ENCODE results near the gene SETX. TPM values are rescaled to one million over a fixed set of nuclear protein-coding genes. Genes with fewer than 3 reads are reported as not detected.

SETX gene
- total and polyA plus RNA-seq, 7 donors = 8.8 to 58.2 (median 45.5) TPM

DNA sequence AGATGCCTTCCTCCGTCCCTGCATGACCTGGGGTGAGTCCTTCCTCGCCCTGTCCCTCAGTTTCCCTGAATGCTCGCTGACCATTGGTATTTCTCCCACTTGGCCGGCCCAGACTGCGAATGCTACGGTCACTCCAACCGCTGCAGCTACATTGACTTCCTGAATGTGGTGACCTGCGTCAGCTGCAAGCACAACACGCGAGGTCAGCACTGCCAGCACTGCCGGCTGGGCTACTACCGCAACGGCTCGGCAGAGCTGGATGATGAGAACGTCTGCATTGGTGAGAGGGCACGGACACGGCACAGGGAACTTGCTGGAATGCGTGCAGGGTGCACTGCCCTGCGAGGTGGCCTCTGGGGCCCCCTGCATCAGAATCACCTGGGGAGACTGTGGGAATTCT, 115.8 kb downstream of the SETX start:
- TF ChIP-seq EP300 (IDR thresholded peaks at IDR 0.05) (no peak), POLR2A (IDR thresholded peaks at IDR 0.05) (no peak), POLR2AphosphoS5 (IDR thresholded peaks at IDR 0.05) (no peak)
- TF ChIP-seq, protein P1, sequence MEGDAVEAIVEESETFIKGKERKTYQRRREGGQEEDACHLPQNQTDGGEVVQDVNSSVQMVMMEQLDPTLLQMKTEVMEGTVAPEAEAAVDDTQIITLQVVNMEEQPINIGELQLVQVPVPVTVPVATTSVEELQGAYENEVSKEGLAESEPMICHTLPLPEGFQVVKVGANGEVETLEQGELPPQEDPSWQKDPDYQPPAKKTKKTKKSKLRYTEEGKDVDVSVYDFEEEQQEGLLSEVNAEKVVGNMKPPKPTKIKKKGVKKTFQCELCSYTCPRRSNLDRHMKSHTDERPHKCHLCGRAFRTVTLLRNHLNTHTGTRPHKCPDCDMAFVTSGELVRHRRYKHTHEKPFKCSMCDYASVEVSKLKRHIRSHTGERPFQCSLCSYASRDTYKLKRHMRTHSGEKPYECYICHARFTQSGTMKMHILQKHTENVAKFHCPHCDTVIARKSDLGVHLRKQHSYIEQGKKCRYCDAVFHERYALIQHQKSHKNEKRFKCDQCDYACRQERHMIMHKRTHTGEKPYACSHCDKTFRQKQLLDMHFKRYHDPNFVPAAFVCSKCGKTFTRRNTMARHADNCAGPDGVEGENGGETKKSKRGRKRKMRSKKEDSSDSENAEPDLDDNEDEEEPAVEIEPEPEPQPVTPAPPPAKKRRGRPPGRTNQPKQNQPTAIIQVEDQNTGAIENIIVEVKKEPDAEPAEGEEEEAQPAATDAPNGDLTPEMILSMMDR (IDR thresholded peaks at IDR 0.05) = no peak
- Histone ChIP-seq H3K4me3 (no peak overlapping the region), H3K4me1 (peaks cover 0 to 22% (median 16%) of the 10 kb centered on the region in 4 donors), H3K27me3 (peaks cover 0 to 9% (median 7%) of the 10 kb centered on the region in 3 donors), H3K9me3 (no peaks in the 10 kb centered on the region), H3K27ac (no peak overlapping the region), H3K36me3 (no peaks in the 10 kb centered on the region)
- intact Hi-C loops (cut with DNase I) = no loop called here
- no peak for DNase-seq
- WGBS, 2 donors = 59 to 70% methylated on average over 19 of the region's 19 CpGs

DNA sequence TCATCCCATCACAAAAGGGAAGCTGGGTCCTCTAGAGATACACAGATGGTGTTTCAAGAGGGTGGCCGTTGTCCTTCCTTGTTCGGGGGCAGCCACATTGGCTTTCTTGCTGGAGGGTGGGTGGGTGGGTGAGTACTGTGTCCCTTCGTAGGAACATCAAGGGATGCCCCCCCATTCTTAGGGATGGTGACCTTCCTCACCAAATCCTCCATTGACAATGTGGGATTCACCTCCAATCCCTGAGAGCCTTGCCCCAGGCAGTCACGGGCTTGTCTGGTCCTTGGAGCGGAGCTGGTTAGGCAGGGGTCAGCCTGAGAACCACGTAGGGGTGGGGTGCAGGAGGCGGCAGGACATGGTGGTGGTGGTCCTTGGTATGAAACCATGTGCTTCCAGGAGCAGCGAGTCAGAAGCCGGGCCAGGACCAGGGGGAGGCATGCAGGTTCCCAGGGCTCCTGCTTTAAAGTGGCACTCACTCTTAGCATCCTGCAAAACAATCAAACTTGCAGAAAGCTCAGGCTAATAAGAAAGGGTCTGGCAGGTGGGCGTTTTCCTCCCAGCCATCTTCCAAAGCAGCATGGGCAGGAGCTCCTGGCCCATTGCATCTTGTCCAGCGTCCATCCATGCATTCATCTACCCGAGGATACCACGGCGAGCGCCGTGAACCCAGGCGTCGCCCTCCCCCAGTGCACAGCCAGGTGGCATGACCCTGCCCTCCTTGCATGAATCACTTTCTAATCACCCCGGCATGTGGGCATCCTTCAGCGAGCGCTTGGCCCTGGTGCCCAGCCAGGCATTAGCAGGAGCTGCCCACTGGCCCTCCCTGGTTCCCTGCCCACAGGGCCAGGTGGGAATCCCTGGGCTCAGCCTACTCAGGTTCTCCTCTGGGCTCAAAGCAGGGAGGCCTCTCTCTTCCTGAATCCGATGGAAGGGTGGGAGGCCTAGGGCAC, 116.5 kb downstream of the SETX start:
- Histone ChIP-seq H3K4me1 (peaks cover 0 to 22% (median 16%) of the 10 kb centered on the region in 4 donors), H3K4me3 (no peak overlapping the region), H3K27me3 (peaks cover 0 to 9% (median 7%) of the 10 kb centered on the region in 3 donors), H3K9me3 (no peaks in the 10 kb centered on the region), H3K36me3 (no peaks in the 10 kb centered on the region), H3K27ac (no peak overlapping the region)
- intact Hi-C loops (cut with DNase I) = no loop called here
- DNase-seq = no peak
- TF ChIP-seq POLR2A (IDR thresholded peaks at IDR 0.05) = no peak
- TF ChIP-seq, protein P1 (IDR thresholded peaks at IDR 0.05) = no peak
- TF ChIP-seq POLR2AphosphoS5 (IDR thresholded peaks at IDR 0.05) = no peak
- 67 to 85% methylated on average over 22 of the region's 22 CpGs for WGBS, 2 donors

DNA sequence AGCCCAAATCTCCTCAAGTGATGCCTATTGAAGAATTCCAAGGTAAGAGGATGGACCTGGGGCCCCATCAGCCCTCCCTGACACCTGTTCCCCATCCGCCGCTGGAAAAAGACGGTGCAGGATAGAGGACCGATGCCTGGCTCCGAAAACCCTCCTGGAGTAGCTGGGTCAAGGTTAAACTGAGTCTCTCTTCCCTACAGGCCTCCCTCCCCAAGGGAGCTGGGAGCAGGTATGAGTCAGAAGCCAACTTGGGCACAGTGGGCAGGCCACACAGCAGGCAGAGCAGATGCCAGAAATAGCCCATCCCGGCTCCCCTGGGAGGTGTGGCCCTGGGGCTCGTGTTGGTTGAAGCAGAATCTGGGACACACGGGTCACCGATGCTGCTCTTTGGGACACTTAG, 117.3 kb downstream of the SETX start:
- H3K27me3 ChIP-seq = peaks cover 0 to 9% (median 7%) of the 10 kb centered on the region in 3 donors
- H3K36me3 ChIP-seq = no peaks in the 10 kb centered on the region
- WGBS, 2 donors = 62 to 76% methylated on average over 9 of the region's 9 CpGs
- intact Hi-C loops (cut with DNase I) = loop anchor here (2.0 kb wide), 1 partner anchor 159 kb away; the partner anchor contains the start of gene MED27
- DNase-seq = no peak
- TF ChIP-seq POLR2AphosphoS5 (IDR thresholded peaks at IDR 0.05) (no peak), EP300 (IDR thresholded peaks at IDR 0.05) (no peak), POLR2A (IDR thresholded peaks at IDR 0.05) (no peak)
- TF ChIP-seq, protein P1 (IDR thresholded peaks at IDR 0.05) = no peak
- H3K4me3 ChIP-seq = no peak overlapping the region
- no peaks in the 10 kb centered on the region for H3K9me3 ChIP-seq
- H3K27ac ChIP-seq = no peak overlapping the region
- peaks cover 0 to 17% (median 14%) of the 10 kb centered on the region in 4 donors for H3K4me1 ChIP-seq

DNA sequence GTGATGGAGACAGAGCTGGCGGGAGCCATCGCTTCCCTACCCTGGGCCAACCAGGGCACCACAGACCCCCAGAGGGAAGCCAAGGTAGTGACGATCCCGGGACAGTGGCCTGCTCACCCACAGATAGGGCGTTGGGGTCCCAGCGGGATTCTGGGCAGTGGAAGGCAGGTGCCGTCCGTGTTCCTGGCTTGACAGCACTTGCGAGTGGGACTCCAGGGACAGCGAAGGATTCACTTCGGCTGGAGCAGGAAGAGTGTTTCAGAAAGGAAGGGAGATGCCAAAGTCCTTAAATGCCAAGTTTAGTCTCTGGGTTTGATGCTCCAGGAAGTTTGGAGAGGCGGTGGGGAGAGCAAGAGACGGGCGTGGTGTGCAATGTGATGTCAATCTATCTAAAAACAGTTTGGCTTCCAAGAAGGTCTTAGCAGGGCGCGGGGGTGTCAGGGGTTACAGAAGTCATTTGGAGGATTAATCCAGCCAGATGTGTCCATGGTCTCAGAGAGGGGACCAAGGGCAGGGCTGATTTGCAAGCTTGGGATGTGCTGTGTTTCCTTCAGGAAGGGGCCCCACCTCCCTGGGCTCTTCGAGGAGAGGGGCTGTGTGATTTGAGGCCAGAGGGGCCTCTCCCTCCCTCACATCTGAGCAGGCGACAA, 118.0 kb downstream of the SETX start:
- Histone ChIP-seq H3K27ac (no peak overlapping the region), H3K27me3 (peaks cover 0 to 9% (median 7%) of the 10 kb centered on the region in 3 donors), H3K4me3 (no peak overlapping the region), H3K36me3 (no peaks in the 10 kb centered on the region), H3K4me1 (peaks cover 0 to 16% (median 13%) of the 10 kb centered on the region in 4 donors), H3K9me3 (no peaks in the 10 kb centered on the region)
- TF ChIP-seq EP300 (IDR thresholded peaks at IDR 0.05) (no peak), POLR2A (IDR thresholded peaks at IDR 0.05) (no peak), POLR2AphosphoS5 (IDR thresholded peaks at IDR 0.05) (no peak)
- TF ChIP-seq, protein P1 (IDR thresholded peaks at IDR 0.05) = no peak
- WGBS, 2 donors = 41 to 51% methylated on average over 18 of the region's 18 CpGs
- DNase-seq = no peak
- intact Hi-C loops (cut with DNase I) = loop anchor here (1.0 to 2.0 kb wide), 3 partner anchors 67 to 474 kb away; partner anchors contain the start of gene MED27

Data from sigmoid colon (tissue), 7 donors.